GM12878 (cell line): Measurements from ENCODE around the gene ZBTB4. TPM values are rescaled to one million over a fixed set of nuclear protein-coding genes. Genes with fewer than 3 reads are reported as not detected.

ENCODE experiments used
- CBX5 ChIP-seq: sonication (generic); IDR thresholded peaks from 2 replicates; pipeline ENCODE4 v1.6.1; 2016; ENCODE audit warnings: low read depth, moderate library complexity, mild to moderate bottlenecking, inconsistent platforms
- CUX1 ChIP-seq: IDR thresholded peaks from 2 replicates; pipeline ENCODE4 v1.6.1; 2012; ENCODE audit warnings: improper control_type of control experiment, low read depth, low read length; ENCODE audit not compliant: insufficient replicate concordance
- EP300 ChIP-seq, 2 experiments: fragments of 150-350 bp in 1 of 2; IDR thresholded peaks; 2 replicates each; pipeline ENCODE4 v1.6.1; 2011 to 2012; ENCODE audit warnings: low read depth in 2 of 2, low read length in 2 of 2, borderline replicate concordance in 1 of 2, improper control_type of control experiment in 1 of 2, inconsistent platforms in 1 of 2; ENCODE audit not compliant: control insufficient read depth in 1 of 2
- HDGF ChIP-seq: fragments of 450-650 bp; IDR thresholded peaks from 2 replicates; pipeline ENCODE4 v1.6.1; 2016; ENCODE audit warnings: antibody characterized with exemption
- NKRF ChIP-seq: fragments of 450-650 bp; conservative IDR thresholded peaks from 2 replicates; pipeline ENCODE4 v1.6.1; 2017; ENCODE audit warnings: mild to moderate bottlenecking, moderate library complexity
- PML ChIP-seq: IDR thresholded peaks from 2 replicates; pipeline ENCODE4 v1.6.1; 2012; ENCODE audit warnings: low read length, inconsistent platforms
- PRDM15 ChIP-seq: fragments of 450-650 bp; formaldehyde crosslinking; IDR thresholded peaks from 2 replicates; pipeline ENCODE4 v1.4.0; 2020; ENCODE audit warnings: mild to moderate bottlenecking, moderate library complexity
- REST ChIP-seq: IDR thresholded peaks from 2 replicates; pipeline ENCODE4 v1.6.1; 2012; ENCODE audit warnings: mild to moderate bottlenecking, low read depth, low read length
- SIX5 ChIP-seq: IDR thresholded peaks from 2 replicates; pipeline ENCODE4 v1.6.1; 2011; ENCODE audit warnings: mild to moderate bottlenecking, low read depth, low read length, moderate library complexity; ENCODE audit not compliant: severe bottlenecking
- SP1 ChIP-seq: IDR thresholded peaks from one replicate; pipeline ENCODE4 v1.6.1; 2011; ENCODE audit warnings: low read depth, low read length
- ZBTB33 ChIP-seq: fragments of 450-650 bp; IDR thresholded peaks from 2 replicates; pipeline ENCODE4 v1.6.1; 2017; ENCODE audit warnings: mild to moderate bottlenecking
- polyA plus RNA-seq, 11 experiments: library from polyadenylated mRNA; depleted of rRNA in 4 of 11; unstranded in 6 of 11; stranded (reverse) in 5 of 11; fragments of >200 nt; fragmentation: Nextera tagmentation in 4 of 11; fragmentation: Illumina TruSeq in 1 of 11; extraction: Ambion mirVana in 4 of 11; extraction: Trizol in 1 of 11; gene quantifications; 1 replicate in 1 of 11; 2 replicates in 10 of 11; pipeline versions ENCODE4 v1.2.1 to v1.2.3, GENCODE V29; 2011 to 2016; ENCODE audit warnings: inconsistent platforms in 2 of 11, missing spikeins in 2 of 11, low read depth in 1 of 11
- total RNA-seq, 4 experiments: library from RNA; depleted of rRNA in 3 of 4; stranded (reverse); fragments of >200 nt in 3 of 4; fragmentation: Illumina TruSeq in 1 of 4; extraction: Trizol in 1 of 4; gene quantifications; 2 replicates each; pipeline versions ENCODE4 v1.2.1 to v1.2.3, GENCODE V29; 2013 to 2021

Gene ZBTB4
- total and polyA plus RNA-seq, 10 of the 15 experiments (the other 5 are each of a cell fraction or from before 2014, with no cell fraction given), result 2.0 to 14.9 (median 6.9) TPM

GRCh38 chr17:7440113-7440833, 39.2 kb downstream of the ZBTB4 start (continued):
- TF ChIP-seq REST (no peak), EP300 (IDR thresholded peaks at IDR 0.05; ENCODE audit: borderline replicate concordance in 1 of 2, control insufficient read depth in 1 of 2, low read depth in 2 of 2, low read length in 2 of 2) (no peak; a peak in 1 of 4 replicates), CBX5 (no peak), SIX5 (no peak), SP1 (no peak), ZBTB33 (no peak), PRDM15 (CRISPR knock-in tag) (no peak), PML (no peak), NKRF (no peak; the same call in 1 of the 2 replicates), HDGF (0 out of 2 replicates have a peak, but pooled peaks have one; percentile 72), CUX1 (no peak)
